Measurements from ENCODE around the gene HVCN1. TPM values are rescaled to one million over a fixed set of nuclear protein-coding genes. Genes with fewer than 3 reads are reported as not detected.

HVCN1 gene
- total RNA-seq, 1 donor from 2014 or later, result 11.9 TPM

- DNase-seq (ENCODE audit: low spot score), result no peak
- Mint-ChIP-seq H3K27me3 (ENCODE audit: unreplicated experiment) (peaks cover 8% of the 10 kb centered on the region), H3K4me3 (ENCODE audit: unreplicated experiment) (no peak overlapping the region), H3K4me1 (ENCODE audit: unreplicated experiment) (peaks cover 10% of the 10 kb centered on the region), H3K27ac (ENCODE audit: unreplicated experiment) (no peak overlapping the region), H3K9me3 (ENCODE audit: unreplicated experiment) (no peaks in the 10 kb centered on the region), H3K36me3 (ENCODE audit: low read depth, unreplicated experiment) (no peaks in the 10 kb centered on the region)
- no peak for TF ChIP-seq CTCF (IDR thresholded peaks at IDR 0.05; ENCODE audit: unreplicated experiment)
Measured at GRCh38 chr12:110694330-110694901, 5.5 kb upstream of the HVCN1 start.

- Mint-ChIP-seq H3K4me3 (ENCODE audit: unreplicated experiment) (no peak overlapping the region), H3K4me1 (ENCODE audit: unreplicated experiment) (peaks cover 11% of the 10 kb centered on the region), H3K9me3 (ENCODE audit: unreplicated experiment) (no peaks in the 10 kb centered on the region), H3K27me3 (ENCODE audit: unreplicated experiment) (peaks cover 8% of the 10 kb centered on the region), H3K36me3 (ENCODE audit: low read depth, unreplicated experiment) (no peaks in the 10 kb centered on the region), H3K27ac (ENCODE audit: unreplicated experiment) (no peak overlapping the region)
- no peak for TF ChIP-seq CTCF (IDR thresholded peaks at IDR 0.05; ENCODE audit: unreplicated experiment)
- no peak for DNase-seq (ENCODE audit: low spot score)
Measured at GRCh38 chr12:110693731-110694130, 4.8 kb upstream of the HVCN1 start.

GRCh38 chr12:110690127-110690430 is 1.2 kb upstream of the HVCN1 start:
- peak overlapping the region; percentile 64 for H3K27ac Mint-ChIP-seq (ENCODE audit: unreplicated experiment)
- H3K9me3 Mint-ChIP-seq (ENCODE audit: unreplicated experiment), result no peaks in the 10 kb centered on the region
- DNase-seq (ENCODE audit: low spot score), result no peak
- H3K27me3 Mint-ChIP-seq (ENCODE audit: unreplicated experiment), result peaks cover 10% of the 10 kb centered on the region
- H3K4me3 Mint-ChIP-seq (ENCODE audit: unreplicated experiment), result peak overlapping the region; percentile 89
- no peak for TF ChIP-seq CTCF (IDR thresholded peaks at IDR 0.05; ENCODE audit: unreplicated experiment)
- peaks cover 6% of the 10 kb centered on the region for H3K36me3 Mint-ChIP-seq (ENCODE audit: low read depth, unreplicated experiment)
- peaks cover 16% of the 10 kb centered on the region for H3K4me1 Mint-ChIP-seq (ENCODE audit: unreplicated experiment)

GRCh38 chr12:110689281-110690126 is 589 bp upstream of the HVCN1 start:
- H3K27ac Mint-ChIP-seq (ENCODE audit: unreplicated experiment), result peak overlapping the region; percentile 77
- TF ChIP-seq CTCF (IDR thresholded peaks at IDR 0.05; ENCODE audit: unreplicated experiment), result no peak
- peak overlapping the region; percentile 89 for H3K4me3 Mint-ChIP-seq (ENCODE audit: unreplicated experiment)
- H3K9me3 Mint-ChIP-seq (ENCODE audit: unreplicated experiment), result no peaks in the 10 kb centered on the region
- peak; percentile 53 for DNase-seq (ENCODE audit: low spot score)
- H3K27me3 Mint-ChIP-seq (ENCODE audit: unreplicated experiment), result peaks cover 10% of the 10 kb centered on the region
- peaks cover 16% of the 10 kb centered on the region for H3K4me1 Mint-ChIP-seq (ENCODE audit: unreplicated experiment)
- peaks cover 6% of the 10 kb centered on the region for H3K36me3 Mint-ChIP-seq (ENCODE audit: low read depth, unreplicated experiment)

All from endothelial cell (in vitro differentiated cells).